MM.1S (cell line): ENCODE results near the gene RCBTB2.
"Not testable (repeated sequence)": the region's sequence is repeated elsewhere in the genome, so short reads cannot be mapped to it uniquely, and the experiment has no call there.

Experiments
- DNase-seq: peaks from one replicate; pipeline ENCODE4 v3.0.0-alpha.2; 2015
- H2AFZ ChIP-seq: fragments of 300-600 bp; sonication (generic); 2 replicates; pipeline ENCODE4 v1.6.0; 2016; ENCODE audit warnings: antibody characterized with exemption, low read length
- H3F3A ChIP-seq: fragments of 300-600 bp; sonication (generic); 2 replicates; pipeline ENCODE4 v1.6.1; 2016; ENCODE audit warnings: mild to moderate bottlenecking, antibody characterized with exemption, low read length, moderate library complexity, mixed read lengths; ENCODE audit not compliant: insufficient read depth
- H3K27ac ChIP-seq: fragments of 300-600 bp; sonication (generic); 2 replicates; pipeline ENCODE4 v1.5.1; 2016; ENCODE audit warnings: mild to moderate bottlenecking, low read length
- H3K27me3 ChIP-seq: fragments of 300-600 bp; sonication (generic); replicated peaks from 2 replicates; pipeline ENCODE4 v1.6.0; 2016; ENCODE audit warnings: low read length; ENCODE audit not compliant: insufficient read depth
- H3K36me3 ChIP-seq: fragments of 300-600 bp; sonication (generic); replicated peaks from 2 replicates; pipeline ENCODE4 v1.6.1; 2016; ENCODE audit warnings: mild to moderate bottlenecking, low read length, mixed read lengths; ENCODE audit not compliant: insufficient read depth
- H3K4me1 ChIP-seq: fragments of 300-600 bp; sonication (generic); 2 replicates; pipeline ENCODE4 v1.6.1; 2016; ENCODE audit warnings: low read length, mixed read lengths
- H3K4me2 ChIP-seq: fragments of 300-600 bp; sonication (generic); 2 replicates; pipeline ENCODE4 v1.6.0; 2016; ENCODE audit warnings: low read depth, low read length
- H3K4me3 ChIP-seq: fragments of 300-600 bp; sonication (generic); 2 replicates; pipeline ENCODE4 v1.5.1; 2016; ENCODE audit warnings: low read length, mixed read lengths
- H3K79me2 ChIP-seq: fragments of 300-600 bp; sonication (generic); 2 replicates; pipeline ENCODE4 v1.6.1; 2016; ENCODE audit warnings: mixed run types, low read length, mixed read lengths
- H3K9ac ChIP-seq: fragments of 300-600 bp; sonication (generic); 2 replicates; pipeline ENCODE4 v1.6.1; 2016; ENCODE audit warnings: low read length, mixed read lengths
- H3K9me2 ChIP-seq: fragments of 300-600 bp; sonication (generic); replicated peaks from 2 replicates; pipeline ENCODE4 v1.6.1; 2016; ENCODE audit warnings: mild to moderate bottlenecking, low read length, mixed read lengths; ENCODE audit not compliant: insufficient read depth
- H3K9me3 ChIP-seq: fragments of 300-600 bp; sonication (generic); replicated peaks from 2 replicates; pipeline ENCODE4 v1.6.1; 2016; ENCODE audit warnings: mild to moderate bottlenecking, low read length, mixed read lengths; ENCODE audit not compliant: insufficient read depth
- H4K20me1 ChIP-seq: fragments of 300-600 bp; sonication (generic); 2 replicates; pipeline ENCODE4 v1.6.1; 2016; ENCODE audit warnings: mild to moderate bottlenecking, low read length, moderate library complexity, mixed read lengths; ENCODE audit not compliant: insufficient read depth
- EZH2 ChIP-seq: fragments of 300-600 bp; sonication (generic); optimal IDR thresholded peaks from 2 replicates; pipeline ENCODE3; 2017; ENCODE audit warnings: low read depth, mild to moderate bottlenecking, antibody characterized with exemption, low read length, mixed read lengths
- EZH2phosphoT487 ChIP-seq: fragments of 300-600 bp; sonication (generic); IDR thresholded peaks from 2 replicates; pipeline ENCODE4 v1.6.1; 2018; ENCODE audit warnings: antibody characterized with exemption, low read length
- TF ChIP-seq, protein P1 (sequence below): fragments of 300-600 bp; sonication (generic); IDR thresholded peaks from 2 replicates; pipeline ENCODE4 v1.5.1; 2016; ENCODE audit warnings: antibody characterized with exemption, low read length, mixed read lengths

The RCBTB2 gene

DNA sequence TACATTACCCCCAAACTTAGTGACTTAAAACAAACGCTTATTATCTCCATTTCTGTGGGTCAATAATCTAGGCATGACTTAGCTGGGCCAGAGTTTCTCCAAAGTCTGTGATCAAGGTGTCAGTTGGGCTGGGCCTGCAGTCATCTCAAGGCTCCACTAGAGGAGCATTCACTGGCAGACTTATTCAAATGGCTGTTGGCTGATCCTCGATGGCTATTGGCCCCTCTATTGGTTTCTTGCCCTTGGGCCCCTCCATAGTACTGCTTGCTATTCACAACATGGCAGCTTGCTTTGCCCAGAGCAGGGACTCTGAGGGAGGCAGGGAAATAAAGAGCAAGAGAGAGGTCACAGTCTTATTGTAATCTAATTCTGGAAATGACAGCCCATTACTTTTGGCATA, 57.6 kb downstream of the RCBTB2 start:
- TF ChIP-seq EZH2 (no peak), EZH2phosphoT487 (no peak)
- TF ChIP-seq, protein P1, sequence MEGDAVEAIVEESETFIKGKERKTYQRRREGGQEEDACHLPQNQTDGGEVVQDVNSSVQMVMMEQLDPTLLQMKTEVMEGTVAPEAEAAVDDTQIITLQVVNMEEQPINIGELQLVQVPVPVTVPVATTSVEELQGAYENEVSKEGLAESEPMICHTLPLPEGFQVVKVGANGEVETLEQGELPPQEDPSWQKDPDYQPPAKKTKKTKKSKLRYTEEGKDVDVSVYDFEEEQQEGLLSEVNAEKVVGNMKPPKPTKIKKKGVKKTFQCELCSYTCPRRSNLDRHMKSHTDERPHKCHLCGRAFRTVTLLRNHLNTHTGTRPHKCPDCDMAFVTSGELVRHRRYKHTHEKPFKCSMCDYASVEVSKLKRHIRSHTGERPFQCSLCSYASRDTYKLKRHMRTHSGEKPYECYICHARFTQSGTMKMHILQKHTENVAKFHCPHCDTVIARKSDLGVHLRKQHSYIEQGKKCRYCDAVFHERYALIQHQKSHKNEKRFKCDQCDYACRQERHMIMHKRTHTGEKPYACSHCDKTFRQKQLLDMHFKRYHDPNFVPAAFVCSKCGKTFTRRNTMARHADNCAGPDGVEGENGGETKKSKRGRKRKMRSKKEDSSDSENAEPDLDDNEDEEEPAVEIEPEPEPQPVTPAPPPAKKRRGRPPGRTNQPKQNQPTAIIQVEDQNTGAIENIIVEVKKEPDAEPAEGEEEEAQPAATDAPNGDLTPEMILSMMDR, result no peak
- H3K9me2 ChIP-seq, result no peaks in the 10 kb centered on the region
- no peaks in the 10 kb centered on the region for H4K20me1 ChIP-seq
- H3F3A ChIP-seq, result no peaks in the 10 kb centered on the region
- H3K9ac ChIP-seq, result no peak overlapping the region
- no peaks in the 10 kb centered on the region for H3K36me3 ChIP-seq
- no peaks in the 10 kb centered on the region for H3K27me3 ChIP-seq
- H3K4me3 ChIP-seq, result no peak overlapping the region
- no peak overlapping the region for H3K4me2 ChIP-seq
- H3K27ac ChIP-seq, result no peak overlapping the region
- H3K4me1 ChIP-seq, result no peaks in the 10 kb centered on the region
- DNase-seq, result no peak
- H2AFZ ChIP-seq, result no peak overlapping the region
- H3K9me3 ChIP-seq, result no peaks in the 10 kb centered on the region
- no peaks in the 10 kb centered on the region for H3K79me2 ChIP-seq

DNA sequence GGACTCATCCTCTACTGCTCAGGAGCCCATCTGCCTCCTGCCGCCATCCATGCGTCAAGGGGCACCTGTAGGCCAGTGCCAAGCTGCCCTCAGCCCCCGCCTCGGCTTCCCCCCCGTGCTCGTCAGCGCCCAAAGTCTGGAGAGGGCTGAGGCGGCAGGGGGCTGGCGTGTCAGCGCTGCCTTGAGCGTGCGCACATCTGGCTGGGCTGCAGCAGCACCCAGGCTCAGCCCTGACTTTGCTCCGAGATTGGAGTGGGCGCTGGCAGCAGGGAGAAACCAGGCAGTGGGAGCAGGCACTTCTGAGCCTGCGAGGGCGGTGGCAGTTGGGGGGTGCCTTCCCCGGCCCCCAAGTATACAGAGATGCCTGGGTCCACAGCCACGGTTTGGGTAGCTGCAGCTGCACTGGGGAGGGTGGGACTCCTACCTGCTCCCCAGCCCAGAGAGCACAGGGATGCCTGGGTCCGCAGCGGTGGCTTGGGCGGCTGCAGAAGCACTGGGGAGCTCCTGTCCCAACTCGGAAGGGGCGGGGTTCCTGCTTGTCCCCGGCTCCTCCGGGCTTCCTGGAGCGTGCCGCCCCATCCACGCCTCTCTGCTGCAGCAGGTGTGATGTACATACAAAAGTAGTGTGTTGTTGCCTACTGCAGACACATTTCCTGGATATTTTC, 75.2 kb downstream of the RCBTB2 start:
- TF ChIP-seq EZH2phosphoT487 (no peak), EZH2 (no peak)
- TF ChIP-seq, protein P1, result no peak
- no peaks in the 10 kb centered on the region for H4K20me1 ChIP-seq
- DNase-seq, result no peak
- no peaks in the 10 kb centered on the region for H3K36me3 ChIP-seq
- no peak overlapping the region for H3K4me3 ChIP-seq
- H3K4me2 ChIP-seq, result no peak overlapping the region
- H3K9me2 ChIP-seq, result no peaks in the 10 kb centered on the region
- H3K27me3 ChIP-seq, result no peaks in the 10 kb centered on the region
- H2AFZ ChIP-seq, result no peak overlapping the region
- H3K79me2 ChIP-seq, result no peaks in the 10 kb centered on the region
- H3F3A ChIP-seq, result no peaks in the 10 kb centered on the region
- H3K4me1 ChIP-seq, result no peaks in the 10 kb centered on the region
- H3K9ac ChIP-seq, result no peak overlapping the region
- no peaks in the 10 kb centered on the region for H3K9me3 ChIP-seq
- no peak overlapping the region for H3K27ac ChIP-seq

DNA sequence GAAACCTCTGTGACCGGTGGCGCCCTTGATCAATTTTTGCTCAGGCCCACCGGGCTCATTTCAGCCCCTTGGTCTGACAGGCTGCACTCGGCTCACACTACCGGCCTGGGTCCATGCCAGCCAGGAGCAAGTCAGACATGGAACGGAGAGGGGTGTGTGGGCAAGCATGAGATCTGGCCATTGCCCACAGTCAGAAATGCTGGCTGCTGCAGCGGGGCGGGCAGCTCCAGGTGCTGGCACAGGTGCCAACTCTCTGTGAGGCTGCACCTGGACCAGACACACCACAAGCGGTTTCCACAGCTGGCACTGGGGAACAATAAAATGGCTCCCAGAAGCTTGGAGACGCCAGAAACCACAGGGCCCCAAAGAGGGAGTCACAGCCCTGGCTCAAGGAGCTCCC, 76.3 kb downstream of the RCBTB2 start:
- no peak overlapping the region for H2AFZ ChIP-seq
- H3K36me3 ChIP-seq, result no peaks in the 10 kb centered on the region
- H3K9me3 ChIP-seq, result no peaks in the 10 kb centered on the region
- no peaks in the 10 kb centered on the region for H3K79me2 ChIP-seq
- TF ChIP-seq EZH2 (no peak), EZH2phosphoT487 (no peak)
- TF ChIP-seq, protein P1, result no peak
- H3K27ac ChIP-seq, result no peak overlapping the region
- H3K27me3 ChIP-seq, result no peaks in the 10 kb centered on the region
- no peak overlapping the region for H3K9ac ChIP-seq
- no peak overlapping the region for H3K4me2 ChIP-seq
- no peaks in the 10 kb centered on the region for H3F3A ChIP-seq
- H3K4me1 ChIP-seq, result no peaks in the 10 kb centered on the region
- DNase-seq, result no peak
- no peak overlapping the region for H3K4me3 ChIP-seq
- no peaks in the 10 kb centered on the region for H3K9me2 ChIP-seq
- H4K20me1 ChIP-seq, result no peaks in the 10 kb centered on the region

DNA sequence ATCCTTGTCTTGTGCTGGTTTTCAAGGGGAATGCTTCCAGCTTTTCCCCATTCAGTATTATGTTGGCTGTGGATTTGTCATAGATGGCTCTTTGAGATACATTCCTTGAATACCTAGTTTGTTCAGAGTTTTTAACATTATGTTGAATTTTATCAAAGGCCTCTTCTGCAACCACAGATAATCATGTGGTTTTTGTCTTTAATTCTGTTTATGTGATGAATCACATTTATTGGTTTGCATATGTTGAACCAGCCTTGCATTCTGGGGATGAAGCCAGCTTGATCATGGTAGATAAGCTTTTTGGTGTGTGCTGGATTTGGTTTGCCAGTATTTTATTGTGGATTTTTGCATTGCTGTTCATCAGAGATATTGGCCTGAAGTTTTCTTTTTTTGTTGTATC, 81.7 kb downstream of the RCBTB2 start:
- not testable (repeated sequence) for DNase-seq, H2AFZ ChIP-seq, H3K9me3 ChIP-seq, H3K36me3 ChIP-seq, H3K27me3 ChIP-seq, H4K20me1 ChIP-seq, H3K9me2 ChIP-seq, H3F3A ChIP-seq, H3K4me1 ChIP-seq, H3K27ac ChIP-seq, H3K9ac ChIP-seq, H3K4me3 ChIP-seq, H3K4me2 ChIP-seq, H3K79me2 ChIP-seq
